ENCODE results near the gene ZNF174.

GRCh38 chr16:3400446-3400778 is 603 bp upstream of the ZNF174 start:
- TF ChIP-seq CTCF (conservative IDR thresholded peaks at IDR 0.05; ENCODE audit: low read depth, low read length) (no peak), EZH2phosphoT487 (IDR thresholded peaks at IDR 0.05; ENCODE audit: borderline replicate concordance, low read length) (no peak), EZH2 (IDR thresholded peaks at IDR 0.05; ENCODE audit: low read length, unreplicated experiment) (no peak)

Data from PC-3 (cell line).